WTC11 (cell line): ENCODE results near the gene CNTNAP2. TPM values are rescaled to one million over a fixed set of nuclear protein-coding genes. Genes with fewer than 3 reads are reported as not detected.

Experiments used
- ATAC-seq: fragments of 200-7000 bp; cut with Tn5 transposase; 2 replicates; pipeline ENCODE4 v1.10.0; 2021; ENCODE audit warnings: mild to moderate bottlenecking, moderate library complexity
- CTCF ChIA-PET: fragments of 300-600 bp; sonication (Branson Sonifier 250); formaldehyde crosslinking; loops from one replicate; lab custom pipeline; 2021; ENCODE audit warnings: antibody characterized with exemption; lab: Charles Lee
- POLR2A ChIA-PET: fragments of 350-600 bp; sonication (Branson Sonifier 250); formaldehyde crosslinking; loops from one replicate; lab custom pipeline; 2021; ENCODE audit warnings: antibody characterized with exemption; lab: Charles Lee
- DNase-seq: peaks from one replicate; pipeline ENCODE4 v3.0.0; 2021; ENCODE audit warnings: low spot score
- H3K27ac Mint-ChIP-seq: 2 replicates; pipeline ENCODE4 v1.8.0; 2021; ENCODE audit warnings: mixed read lengths
- H3K27me3 Mint-ChIP-seq: 2 replicates; pipeline ENCODE4 v1.8.0; 2021; ENCODE audit warnings: low read depth, mild to moderate bottlenecking, moderate library complexity, mixed read lengths
- H3K36me3 Mint-ChIP-seq: 2 replicates; pipeline ENCODE4 v1.8.0; 2021; ENCODE audit warnings: mixed read lengths
- H3K4me1 Mint-ChIP-seq: 2 replicates; pipeline ENCODE4 v1.8.0; 2022; ENCODE audit warnings: mixed read lengths
- H3K4me3 Mint-ChIP-seq: 2 replicates; pipeline ENCODE4 v1.8.0; 2021; ENCODE audit warnings: mild to moderate bottlenecking, moderate library complexity, mixed read lengths
- H3K9me3 Mint-ChIP-seq: 2 replicates; pipeline ENCODE4 v1.8.0; 2021; ENCODE audit warnings: mixed read lengths
- CREM ChIP-seq: sonication (generic); formaldehyde crosslinking; IDR thresholded peaks from 2 replicates; pipeline ENCODE4 v1.8.1; 2022; ENCODE audit warnings: mild to moderate bottlenecking, missing genetic modification reagents, moderate library complexity
- GABPB1 ChIP-seq: sonication (generic); formaldehyde crosslinking; IDR thresholded peaks from 2 replicates; pipeline ENCODE4 v1.8.1; 2023; ENCODE audit warnings: mild to moderate bottlenecking, missing genetic modification reagents
- JAZF1 ChIP-seq: fragments of 250-450 bp; sonication (Bioruptor Pico); IDR thresholded peaks from 2 replicates; pipeline ENCODE4 v1.9.0; 2021; ENCODE audit warnings: moderate library complexity, mild to moderate bottlenecking, inconsistent platforms
- MXD4 ChIP-seq: fragments of 250-450 bp; sonication (Bioruptor Pico); IDR thresholded peaks from 2 replicates; pipeline ENCODE4 v1.8.0; 2021; ENCODE audit warnings: mild to moderate bottlenecking, moderate library complexity, borderline replicate concordance
- SP1 ChIP-seq: sonication (generic); formaldehyde crosslinking; conservative IDR thresholded peaks from 2 replicates; pipeline ENCODE4 v1.8.1; 2022; ENCODE audit warnings: missing genetic modification reagents
- ZBTB21 ChIP-seq: sonication (generic); formaldehyde crosslinking; IDR thresholded peaks from 2 replicates; pipeline ENCODE4 v1.8.1; 2023; ENCODE audit warnings: mild to moderate bottlenecking, missing genetic modification reagents, borderline replicate concordance
- ZNF219 ChIP-seq: sonication (generic); formaldehyde crosslinking; IDR thresholded peaks from 2 replicates; pipeline ENCODE4 v1.8.0; 2023; ENCODE audit warnings: missing genetic modification reagents, mild to moderate bottlenecking, borderline replicate concordance
- ZNF232 ChIP-seq: sonication (generic); formaldehyde crosslinking; IDR thresholded peaks from 2 replicates; pipeline ENCODE4 v1.8.0; 2022; ENCODE audit warnings: mild to moderate bottlenecking, missing genetic modification reagents
- ZNF396 ChIP-seq: fragments of 250-450 bp; sonication (Bioruptor Pico); IDR thresholded peaks from 2 replicates; pipeline ENCODE4 v1.8.0; 2021; ENCODE audit warnings: mild to moderate bottlenecking, moderate library complexity, borderline replicate concordance
- ZNF416 ChIP-seq: fragments of 250-450 bp; sonication (Bioruptor Pico); IDR thresholded peaks from 2 replicates; pipeline ENCODE4 v1.9.0; 2021; ENCODE audit warnings: mild to moderate bottlenecking, inconsistent platforms
- total RNA-seq: library from RNA; stranded (reverse); gene quantifications from 3 replicates; pipeline ENCODE4 v1.2.3, GENCODE V29; 2021
- TF ChIP-seq, protein P1 (sequence below): fragments of 250-450 bp; sonication (Bioruptor Pico); IDR thresholded peaks from 2 replicates; pipeline ENCODE4 v1.9.0; 2021; ENCODE audit warnings: mild to moderate bottlenecking, borderline replicate concordance
- TF ChIP-seq, protein P2 (sequence below): sonication (generic); formaldehyde crosslinking; IDR thresholded peaks from 2 replicates; pipeline ENCODE4 v1.8.1; 2023; ENCODE audit warnings: mild to moderate bottlenecking, missing genetic modification reagents, moderate library complexity
- TF ChIP-seq, protein P3 (sequence below): sonication (generic); formaldehyde crosslinking; conservative IDR thresholded peaks from 2 replicates; pipeline ENCODE4 v1.8.1; 2022; ENCODE audit warnings: mild to moderate bottlenecking, missing genetic modification reagents
- TF ChIP-seq, protein P4 (sequence below): fragments of 250-450 bp; sonication (Bioruptor Pico); IDR thresholded peaks from 2 replicates; pipeline ENCODE4 v1.9.0; 2021; ENCODE audit warnings: mild to moderate bottlenecking
- TF ChIP-seq, protein P5 (sequence below): sonication (generic); formaldehyde crosslinking; IDR thresholded peaks from 2 replicates; pipeline ENCODE4 v1.8.1; 2022; ENCODE audit warnings: mild to moderate bottlenecking, missing genetic modification reagents, moderate library complexity, borderline replicate concordance

Gene CNTNAP2
- total RNA-seq, 1 experiment from 2014 or later = 63.8 TPM

DNA sequence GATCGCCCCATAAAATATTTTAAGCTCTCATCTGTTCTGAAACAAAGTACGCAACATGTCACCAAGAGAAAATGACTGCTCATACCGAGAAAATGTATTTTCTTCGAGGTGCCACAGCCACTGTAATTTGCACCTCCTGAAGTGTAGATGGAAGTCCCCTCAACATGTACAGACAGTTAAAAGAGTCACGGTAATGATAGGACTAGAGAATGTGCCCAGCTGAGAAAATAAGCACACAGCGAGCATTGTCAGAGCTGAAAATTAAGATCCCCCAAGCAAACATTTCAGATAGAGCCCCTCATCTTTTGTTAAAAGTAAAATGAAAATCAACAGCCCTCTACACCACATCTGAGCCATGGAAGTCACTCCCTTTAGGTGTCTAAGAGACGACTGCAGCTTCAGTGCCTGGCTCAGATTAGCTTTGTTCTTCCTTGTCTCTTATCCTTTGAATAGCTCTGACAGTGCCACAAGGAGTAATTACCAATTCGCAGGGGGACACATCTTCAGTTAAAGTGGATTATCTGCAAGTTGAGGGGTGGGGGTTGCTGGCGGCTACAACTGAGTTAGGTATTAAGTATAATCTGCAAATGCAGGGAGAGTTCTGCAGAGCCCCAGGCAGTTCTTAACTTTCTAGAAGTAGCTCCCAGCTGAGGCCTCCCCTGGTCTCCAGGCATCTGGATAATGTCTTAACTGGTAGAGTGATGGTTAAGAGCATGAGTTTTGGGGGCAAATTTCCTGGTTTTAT, 2251.3 kb downstream of the CNTNAP2 start (continued):
- TF ChIP-seq, protein P1, sequence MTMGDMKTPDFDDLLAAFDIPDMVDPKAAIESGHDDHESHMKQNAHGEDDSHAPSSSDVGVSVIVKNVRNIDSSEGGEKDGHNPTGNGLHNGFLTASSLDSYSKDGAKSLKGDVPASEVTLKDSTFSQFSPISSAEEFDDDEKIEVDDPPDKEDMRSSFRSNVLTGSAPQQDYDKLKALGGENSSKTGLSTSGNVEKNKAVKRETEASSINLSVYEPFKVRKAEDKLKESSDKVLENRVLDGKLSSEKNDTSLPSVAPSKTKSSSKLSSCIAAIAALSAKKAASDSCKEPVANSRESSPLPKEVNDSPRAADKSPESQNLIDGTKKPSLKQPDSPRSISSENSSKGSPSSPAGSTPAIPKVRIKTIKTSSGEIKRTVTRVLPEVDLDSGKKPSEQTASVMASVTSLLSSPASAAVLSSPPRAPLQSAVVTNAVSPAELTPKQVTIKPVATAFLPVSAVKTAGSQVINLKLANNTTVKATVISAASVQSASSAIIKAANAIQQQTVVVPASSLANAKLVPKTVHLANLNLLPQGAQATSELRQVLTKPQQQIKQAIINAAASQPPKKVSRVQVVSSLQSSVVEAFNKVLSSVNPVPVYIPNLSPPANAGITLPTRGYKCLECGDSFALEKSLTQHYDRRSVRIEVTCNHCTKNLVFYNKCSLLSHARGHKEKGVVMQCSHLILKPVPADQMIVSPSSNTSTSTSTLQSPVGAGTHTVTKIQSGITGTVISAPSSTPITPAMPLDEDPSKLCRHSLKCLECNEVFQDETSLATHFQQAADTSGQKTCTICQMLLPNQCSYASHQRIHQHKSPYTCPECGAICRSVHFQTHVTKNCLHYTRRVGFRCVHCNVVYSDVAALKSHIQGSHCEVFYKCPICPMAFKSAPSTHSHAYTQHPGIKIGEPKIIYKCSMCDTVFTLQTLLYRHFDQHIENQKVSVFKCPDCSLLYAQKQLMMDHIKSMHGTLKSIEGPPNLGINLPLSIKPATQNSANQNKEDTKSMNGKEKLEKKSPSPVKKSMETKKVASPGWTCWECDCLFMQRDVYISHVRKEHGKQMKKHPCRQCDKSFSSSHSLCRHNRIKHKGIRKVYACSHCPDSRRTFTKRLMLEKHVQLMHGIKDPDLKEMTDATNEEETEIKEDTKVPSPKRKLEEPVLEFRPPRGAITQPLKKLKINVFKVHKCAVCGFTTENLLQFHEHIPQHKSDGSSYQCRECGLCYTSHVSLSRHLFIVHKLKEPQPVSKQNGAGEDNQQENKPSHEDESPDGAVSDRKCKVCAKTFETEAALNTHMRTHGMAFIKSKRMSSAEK (CRISPR knock-in tag) = no peak
- TF ChIP-seq, protein P2, sequence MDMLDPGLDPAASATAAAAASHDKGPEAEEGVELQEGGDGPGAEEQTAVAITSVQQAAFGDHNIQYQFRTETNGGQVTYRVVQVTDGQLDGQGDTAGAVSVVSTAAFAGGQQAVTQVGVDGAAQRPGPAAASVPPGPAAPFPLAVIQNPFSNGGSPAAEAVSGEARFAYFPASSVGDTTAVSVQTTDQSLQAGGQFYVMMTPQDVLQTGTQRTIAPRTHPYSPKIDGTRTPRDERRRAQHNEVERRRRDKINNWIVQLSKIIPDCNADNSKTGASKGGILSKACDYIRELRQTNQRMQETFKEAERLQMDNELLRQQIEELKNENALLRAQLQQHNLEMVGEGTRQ (CRISPR knock-in tag) = no peak
- no peak for TF ChIP-seq JAZF1 (CRISPR knock-in tag)

DNA sequence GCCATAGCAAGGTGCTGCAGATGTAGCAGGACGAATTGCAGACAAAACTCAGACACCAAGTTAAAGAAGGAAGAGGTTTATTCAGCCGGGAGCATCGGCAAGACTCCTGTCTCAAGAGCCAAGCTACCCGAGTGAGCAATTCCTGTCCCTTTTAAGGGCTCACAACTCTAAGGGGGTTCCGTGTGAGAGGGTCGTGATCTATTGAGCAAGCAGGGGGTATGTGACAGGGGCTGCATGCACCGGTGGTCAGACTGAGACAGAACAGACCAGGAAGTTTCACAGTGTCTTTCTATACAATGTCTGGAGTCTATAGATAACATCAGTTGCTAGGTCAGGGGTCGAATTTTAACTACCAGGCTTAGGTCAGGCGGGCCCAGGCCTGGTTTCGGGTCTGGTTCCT, 2252.0 kb downstream of the CNTNAP2 start:
- ChIA-PET CTCF (interaction anchor here (0.7 kb wide), 1 partner anchor 105 kb away, joined by 3 read pairs; no protein-coding TSS in a partner anchor), POLR2A (interaction anchor here (0.6 kb wide), 2 partner anchors 52 to 595 kb away, joined by 3 to 12 read pairs; no protein-coding TSS in a partner anchor)
- ATAC-seq = no peak
- DNase-seq = no peak
- Mint-ChIP-seq H3K36me3 (peaks cover 38% of the 10 kb centered on the region), H3K4me3 (no peak overlapping the region), H3K27ac (no peak overlapping the region), H3K27me3 (no peaks in the 10 kb centered on the region), H3K9me3 (peaks cover 25% of the 10 kb centered on the region), H3K4me1 (peaks cover 8% of the 10 kb centered on the region)
- TF ChIP-seq, protein P3, sequence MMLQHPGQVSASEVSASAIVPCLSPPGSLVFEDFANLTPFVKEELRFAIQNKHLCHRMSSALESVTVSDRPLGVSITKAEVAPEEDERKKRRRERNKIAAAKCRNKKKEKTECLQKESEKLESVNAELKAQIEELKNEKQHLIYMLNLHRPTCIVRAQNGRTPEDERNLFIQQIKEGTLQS (CRISPR knock-in tag) = no peak
- no peak for TF ChIP-seq ZNF232 (CRISPR knock-in tag)
- TF ChIP-seq CREM (CRISPR knock-in tag) = no peak
- TF ChIP-seq, protein P4, sequence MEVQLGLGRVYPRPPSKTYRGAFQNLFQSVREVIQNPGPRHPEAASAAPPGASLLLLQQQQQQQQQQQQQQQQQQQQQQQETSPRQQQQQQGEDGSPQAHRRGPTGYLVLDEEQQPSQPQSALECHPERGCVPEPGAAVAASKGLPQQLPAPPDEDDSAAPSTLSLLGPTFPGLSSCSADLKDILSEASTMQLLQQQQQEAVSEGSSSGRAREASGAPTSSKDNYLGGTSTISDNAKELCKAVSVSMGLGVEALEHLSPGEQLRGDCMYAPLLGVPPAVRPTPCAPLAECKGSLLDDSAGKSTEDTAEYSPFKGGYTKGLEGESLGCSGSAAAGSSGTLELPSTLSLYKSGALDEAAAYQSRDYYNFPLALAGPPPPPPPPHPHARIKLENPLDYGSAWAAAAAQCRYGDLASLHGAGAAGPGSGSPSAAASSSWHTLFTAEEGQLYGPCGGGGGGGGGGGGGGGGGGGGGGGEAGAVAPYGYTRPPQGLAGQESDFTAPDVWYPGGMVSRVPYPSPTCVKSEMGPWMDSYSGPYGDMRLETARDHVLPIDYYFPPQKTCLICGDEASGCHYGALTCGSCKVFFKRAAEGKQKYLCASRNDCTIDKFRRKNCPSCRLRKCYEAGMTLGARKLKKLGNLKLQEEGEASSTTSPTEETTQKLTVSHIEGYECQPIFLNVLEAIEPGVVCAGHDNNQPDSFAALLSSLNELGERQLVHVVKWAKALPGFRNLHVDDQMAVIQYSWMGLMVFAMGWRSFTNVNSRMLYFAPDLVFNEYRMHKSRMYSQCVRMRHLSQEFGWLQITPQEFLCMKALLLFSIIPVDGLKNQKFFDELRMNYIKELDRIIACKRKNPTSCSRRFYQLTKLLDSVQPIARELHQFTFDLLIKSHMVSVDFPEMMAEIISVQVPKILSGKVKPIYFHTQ (CRISPR knock-in tag) = no peak
- TF ChIP-seq ZNF219 (CRISPR knock-in tag) = no peak
- no peak for TF ChIP-seq ZNF396 (CRISPR knock-in tag)
- TF ChIP-seq ZBTB21 (CRISPR knock-in tag) = no peak
- TF ChIP-seq SP1 = no peak
- TF ChIP-seq ZNF416 (CRISPR knock-in tag) = no peak
- no peak for TF ChIP-seq MXD4
- TF ChIP-seq, protein P5, sequence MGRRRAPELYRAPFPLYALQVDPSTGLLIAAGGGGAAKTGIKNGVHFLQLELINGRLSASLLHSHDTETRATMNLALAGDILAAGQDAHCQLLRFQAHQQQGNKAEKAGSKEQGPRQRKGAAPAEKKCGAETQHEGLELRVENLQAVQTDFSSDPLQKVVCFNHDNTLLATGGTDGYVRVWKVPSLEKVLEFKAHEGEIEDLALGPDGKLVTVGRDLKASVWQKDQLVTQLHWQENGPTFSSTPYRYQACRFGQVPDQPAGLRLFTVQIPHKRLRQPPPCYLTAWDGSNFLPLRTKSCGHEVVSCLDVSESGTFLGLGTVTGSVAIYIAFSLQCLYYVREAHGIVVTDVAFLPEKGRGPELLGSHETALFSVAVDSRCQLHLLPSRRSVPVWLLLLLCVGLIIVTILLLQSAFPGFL (CRISPR knock-in tag) = no peak
- TF ChIP-seq GABPB1 (CRISPR knock-in tag) = no peak
